NCI-H128 (cell line): ENCODE results near the gene ZNF618.
"Not testable (repeated sequence)": the region's sequence is repeated elsewhere in the genome, so short reads cannot be mapped to it uniquely, and the experiment has no call there.

Experiments used
- DNase-seq: peaks from one replicate; lab custom pipeline; 2025; ENCODE audit not compliant: unreplicated experiment; lab: John Stamatoyannopoulos, UW

The ZNF618 gene

GRCh38 chr9:113985968-113986585 is 110.0 kb downstream of the ZNF618 start:
- DNase-seq, result no peak

- DNase-seq, result no peak
Measured at GRCh38 chr9:113986931-113987330, 110.8 kb downstream of the ZNF618 start.

GRCh38 chr9:113987526-113987925 is 111.4 kb downstream of the ZNF618 start:
- no peak for DNase-seq

GRCh38 chr9:113988385-113989016 is 112.4 kb downstream of the ZNF618 start:
- no peak for DNase-seq

DNA sequence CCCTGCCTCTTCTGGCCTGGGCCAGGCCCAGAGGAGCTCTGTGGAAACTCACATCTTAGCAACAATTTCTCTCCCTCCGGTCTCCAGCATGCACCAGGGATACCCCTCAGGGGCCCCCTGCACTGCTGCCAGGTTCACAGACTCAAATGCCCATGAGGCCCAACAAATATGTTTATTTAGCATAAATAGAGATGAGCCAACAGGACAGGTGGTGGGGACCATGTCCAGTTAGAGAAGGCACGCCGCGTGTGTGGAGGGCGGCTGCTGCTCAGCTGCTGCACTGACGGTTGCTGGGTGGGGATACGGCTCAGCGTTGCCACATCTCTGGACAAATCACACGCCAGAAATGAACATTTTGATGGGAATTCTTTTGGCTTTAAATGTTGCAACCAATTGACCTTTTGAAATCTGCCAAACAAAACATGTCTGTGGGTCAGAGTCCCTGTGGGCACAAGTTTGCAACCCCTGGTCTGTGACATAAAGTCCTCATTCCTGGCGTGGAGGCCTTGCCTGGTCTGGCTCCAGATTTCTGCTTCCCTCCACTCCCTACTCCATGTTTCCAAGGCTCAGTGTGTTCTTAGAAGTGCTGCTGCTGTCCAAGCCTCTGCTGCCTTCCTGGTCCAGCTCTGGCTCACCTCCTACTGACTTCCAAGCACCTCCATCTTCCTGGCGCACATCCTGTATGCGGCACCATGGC is 113.1 kb downstream of the ZNF618 start:
- no peak for DNase-seq

GRCh38 chr9:113989714-113990569 is 113.8 kb downstream of the ZNF618 start:
- DNase-seq, result no peak

- DNase-seq, result no peak
Measured at GRCh38 chr9:113990570-113990907, 114.4 kb downstream of the ZNF618 start.

- no peak for DNase-seq
Measured at GRCh38 chr9:113990975-113991471, 114.9 kb downstream of the ZNF618 start.

DNA sequence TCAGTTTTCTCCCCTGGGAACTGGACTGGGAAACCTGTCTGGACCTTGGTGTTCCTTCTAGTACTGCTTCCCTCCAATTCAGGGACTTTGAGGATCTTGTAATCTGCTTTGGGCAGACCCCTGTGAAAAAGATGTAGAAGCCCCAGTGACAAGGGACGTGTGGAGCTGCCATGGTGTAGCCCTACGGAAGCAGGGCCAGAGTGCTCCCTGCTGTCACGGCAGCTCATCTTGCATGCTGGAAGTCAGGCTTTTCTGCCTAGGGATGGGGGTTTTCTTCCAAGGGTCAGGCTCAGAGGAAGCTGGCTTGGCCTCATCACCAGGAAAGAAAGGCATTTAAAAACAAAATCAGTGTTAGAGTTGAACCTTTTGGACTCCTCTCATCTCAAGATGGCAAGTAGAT is 115.6 kb downstream of the ZNF618 start:
- no peak for DNase-seq

- DNase-seq, result no peak
Measured at GRCh38 chr9:113992276-113992951, 116.3 kb downstream of the ZNF618 start.

GRCh38 chr9:113992994-113993393 is 116.9 kb downstream of the ZNF618 start:
- no peak for DNase-seq

GRCh38 chr9:113993838-113994540 is 117.9 kb downstream of the ZNF618 start:
- no peak for DNase-seq

GRCh38 chr9:113995401-113995800 is 119.3 kb downstream of the ZNF618 start:
- DNase-seq, result no peak

- no peak for DNase-seq
Measured at GRCh38 chr9:113995963-113996362, 119.9 kb downstream of the ZNF618 start.

DNA sequence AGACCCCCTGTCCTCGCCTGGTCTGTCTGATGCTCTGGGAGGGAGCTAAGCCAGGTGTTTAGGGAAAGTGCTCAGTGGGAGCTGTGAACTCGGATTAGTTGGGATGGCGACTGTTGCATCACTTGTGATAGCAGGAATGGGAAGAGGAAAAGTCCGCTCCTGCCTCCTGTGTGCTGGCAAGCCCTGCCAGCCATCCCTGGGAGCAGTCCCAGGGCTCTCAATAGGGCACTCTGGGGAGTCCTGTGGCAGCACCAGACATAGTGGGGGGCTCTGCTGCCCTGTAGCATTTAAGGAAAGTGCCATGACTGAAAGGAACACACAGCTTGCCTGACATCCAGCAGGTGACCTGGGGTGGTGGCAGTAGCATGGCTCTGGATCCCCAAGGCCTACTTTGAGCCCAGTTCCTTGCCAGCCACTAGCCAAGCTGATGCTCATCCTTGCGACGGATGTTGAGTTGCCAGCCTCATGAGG is 120.5 kb downstream of the ZNF618 start:
- no peak for DNase-seq

- DNase-seq, result not testable (repeated sequence)
Measured at GRCh38 chr9:113997064-113997463, 121.0 kb downstream of the ZNF618 start.

DNA sequence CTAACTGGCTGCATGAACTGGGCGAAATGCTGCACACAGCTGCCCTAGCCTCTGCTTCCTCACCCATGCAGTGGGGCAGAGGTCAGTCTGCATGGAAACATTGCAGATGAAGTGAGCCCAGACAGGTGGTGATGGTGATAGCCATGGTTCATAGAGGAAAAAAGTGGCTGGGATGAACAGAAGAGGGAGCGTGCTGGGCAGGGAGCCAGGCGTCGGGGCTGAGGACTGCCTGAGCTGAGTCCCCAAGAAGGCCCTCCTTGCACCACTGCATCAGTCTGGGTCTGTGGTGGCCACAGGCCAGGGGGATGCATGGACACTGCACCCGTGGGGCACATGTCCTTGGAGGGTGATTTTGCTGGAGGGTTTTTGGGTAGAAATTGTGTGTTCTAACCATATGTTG is 121.5 kb downstream of the ZNF618 start:
- no peak for DNase-seq

GRCh38 chr9:113998114-113998513 is 122.0 kb downstream of the ZNF618 start:
- no peak for DNase-seq

DNA sequence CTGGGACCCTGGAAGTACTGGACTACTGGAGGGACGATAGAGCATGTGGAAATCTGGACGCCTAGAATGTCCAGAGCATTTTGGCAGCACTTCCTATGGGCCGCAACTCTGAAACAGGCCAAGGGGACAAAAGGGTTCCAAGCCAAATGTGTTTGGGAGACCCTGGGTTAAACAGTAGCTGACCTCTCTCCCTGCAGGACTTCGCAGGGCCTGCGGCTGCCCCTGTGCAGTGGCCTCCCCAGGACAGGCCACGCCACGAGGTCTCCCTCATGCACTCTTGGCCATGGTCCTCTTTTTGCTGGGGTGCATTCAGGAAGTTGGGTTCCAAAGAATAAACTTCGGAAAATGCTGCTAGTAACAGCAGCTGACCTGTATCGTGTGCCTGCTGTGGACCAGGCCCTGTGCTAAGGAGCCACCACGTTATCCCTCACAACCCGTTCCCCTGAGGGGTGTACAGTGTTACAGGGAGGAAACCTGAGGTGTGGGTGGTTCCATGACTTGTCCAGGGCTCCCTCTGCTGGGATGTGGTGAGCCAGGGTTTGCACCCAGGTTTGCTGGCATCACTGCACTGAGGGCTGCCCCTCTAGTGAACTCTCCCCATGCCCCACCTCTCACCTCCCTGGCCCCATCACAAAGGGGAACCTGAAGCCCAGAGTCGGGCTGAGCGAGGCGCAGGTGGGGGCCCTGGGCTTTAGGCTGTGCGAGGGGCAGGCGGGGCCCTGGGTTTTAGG is 122.6 kb downstream of the ZNF618 start:
- no peak for DNase-seq
